Measurements from ENCODE around the gene TTF2.

DNA sequence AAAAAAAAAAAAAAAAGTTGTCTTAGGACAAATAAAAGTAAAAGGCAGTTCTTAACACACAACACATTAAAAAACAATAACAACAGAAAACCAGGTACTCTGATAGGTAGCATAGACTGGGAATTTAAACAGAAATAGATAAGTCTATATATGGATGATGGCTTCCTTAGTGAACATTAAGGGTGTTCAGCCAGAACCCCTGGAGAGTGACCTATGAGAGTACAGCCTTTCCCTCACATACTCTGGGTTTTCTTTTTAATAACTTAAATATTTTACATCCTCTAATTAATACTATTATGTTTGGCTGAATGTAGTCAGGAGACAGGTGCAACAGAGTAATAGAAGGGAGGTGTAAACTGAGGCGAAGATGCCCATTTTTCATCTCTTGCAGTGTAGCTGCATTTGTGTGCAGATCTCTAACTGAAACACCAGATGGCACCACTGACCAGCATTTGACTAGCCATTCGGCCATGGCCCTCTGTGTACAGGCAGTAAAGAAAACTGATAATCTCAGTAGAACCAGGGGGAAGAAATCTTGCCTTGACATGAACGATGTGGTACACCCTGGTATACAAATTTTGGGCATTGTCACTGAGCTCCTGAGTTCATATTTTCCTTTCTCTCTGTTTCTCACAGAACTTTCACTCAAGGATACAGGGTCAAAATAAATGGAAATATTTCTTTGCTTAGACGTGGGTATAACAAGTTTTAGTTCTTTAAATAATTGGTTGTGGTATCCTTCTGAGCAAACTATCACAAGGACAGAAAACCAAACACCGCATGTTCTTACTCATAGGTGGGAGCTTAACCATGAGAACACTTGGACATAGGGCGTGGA, 7.6 kb downstream of the TTF2 start:
- TF ChIP-seq CTCF (IDR thresholded peaks at IDR 0.05), result peak in 5 of 6 experiments; percentile 56 to 93 (median 86)
- TF ChIP-seq POLR2A (IDR thresholded peaks at IDR 0.05), result no peak
